Endothelial cell of umbilical vein (primary cell): ENCODE data around the gene UBE2E1.

Experiments
- EZH2 ChIP-seq: IDR thresholded peaks from 2 replicates; pipeline ENCODE4 v1.6.1; 2012; ENCODE audit warnings: borderline replicate concordance, low read depth, mild to moderate bottlenecking, moderate library complexity, low read length, inconsistent platforms; ENCODE audit not compliant: severe bottlenecking
- FOS ChIP-seq: IDR thresholded peaks from 2 replicates; pipeline ENCODE4 v1.6.1; 2011; ENCODE audit warnings: mild to moderate bottlenecking, low read length, moderate library complexity, borderline replicate concordance; ENCODE audit not compliant: insufficient read depth
- JUN ChIP-seq: IDR thresholded peaks from 2 replicates; pipeline ENCODE4 v1.6.1; 2011; ENCODE audit warnings: borderline replicate concordance, low read depth; ENCODE audit not compliant: insufficient read length, insufficient read depth
- MAX ChIP-seq: IDR thresholded peaks from 2 replicates; pipeline ENCODE4 v1.6.1; 2011; ENCODE audit not compliant: insufficient read depth, insufficient read length
- MYC ChIP-seq: IDR thresholded peaks from one replicate; pipeline ENCODE4 v1.6.1; 2011; ENCODE audit warnings: mild to moderate bottlenecking, low read depth, low read length
- POLR2A ChIP-seq: IDR thresholded peaks from 2 replicates; pipeline ENCODE4 v1.6.1; 2012; ENCODE audit warnings: low read depth, mild to moderate bottlenecking, control low read depth, low read length
- POLR2AphosphoS5 ChIP-seq: IDR thresholded peaks from 2 replicates; pipeline ENCODE4 v1.6.1; 2012; ENCODE audit warnings: low read depth, mild to moderate bottlenecking, control low read depth, low read length, moderate library complexity; ENCODE audit not compliant: insufficient read depth
- TF ChIP-seq, protein P1 (sequence below), 2 donors: IDR thresholded peaks; 1 replicate in 1 of 2; 2 replicates in 1 of 2; pipeline ENCODE4 v1.5.1; 2011; ENCODE audit warnings: low read length in 2 of 2, mild to moderate bottlenecking in 2 of 2, moderate library complexity in 2 of 2, control low read depth in 1 of 2, inconsistent platforms in 1 of 2, low read depth in 1 of 2; ENCODE audit not compliant: insufficient read depth in 1 of 2; ENCODE audit errors: extremely low read depth in 1 of 2

DNA sequence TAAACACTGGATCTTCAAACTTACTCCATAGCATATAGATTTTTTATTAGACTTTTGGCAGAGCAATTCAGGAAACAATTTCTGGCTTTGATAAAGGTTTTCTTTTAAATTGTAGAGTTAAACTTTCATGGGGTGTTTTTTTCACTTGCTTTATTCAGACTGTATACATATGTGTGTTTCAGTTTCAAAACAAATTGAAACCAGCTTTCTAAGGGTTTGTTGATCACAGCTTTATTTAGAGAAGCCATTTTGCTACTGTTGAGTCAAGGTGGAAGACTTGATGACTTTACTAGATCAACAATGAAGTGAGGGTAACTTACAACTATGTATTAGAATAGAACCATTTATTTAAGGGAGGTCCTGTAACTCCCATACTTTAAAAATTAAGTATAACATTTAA, 6.2 kb downstream of the UBE2E1 start:
- TF ChIP-seq MAX, result no peak
- no peak for TF ChIP-seq JUN
- TF ChIP-seq, protein P1, sequence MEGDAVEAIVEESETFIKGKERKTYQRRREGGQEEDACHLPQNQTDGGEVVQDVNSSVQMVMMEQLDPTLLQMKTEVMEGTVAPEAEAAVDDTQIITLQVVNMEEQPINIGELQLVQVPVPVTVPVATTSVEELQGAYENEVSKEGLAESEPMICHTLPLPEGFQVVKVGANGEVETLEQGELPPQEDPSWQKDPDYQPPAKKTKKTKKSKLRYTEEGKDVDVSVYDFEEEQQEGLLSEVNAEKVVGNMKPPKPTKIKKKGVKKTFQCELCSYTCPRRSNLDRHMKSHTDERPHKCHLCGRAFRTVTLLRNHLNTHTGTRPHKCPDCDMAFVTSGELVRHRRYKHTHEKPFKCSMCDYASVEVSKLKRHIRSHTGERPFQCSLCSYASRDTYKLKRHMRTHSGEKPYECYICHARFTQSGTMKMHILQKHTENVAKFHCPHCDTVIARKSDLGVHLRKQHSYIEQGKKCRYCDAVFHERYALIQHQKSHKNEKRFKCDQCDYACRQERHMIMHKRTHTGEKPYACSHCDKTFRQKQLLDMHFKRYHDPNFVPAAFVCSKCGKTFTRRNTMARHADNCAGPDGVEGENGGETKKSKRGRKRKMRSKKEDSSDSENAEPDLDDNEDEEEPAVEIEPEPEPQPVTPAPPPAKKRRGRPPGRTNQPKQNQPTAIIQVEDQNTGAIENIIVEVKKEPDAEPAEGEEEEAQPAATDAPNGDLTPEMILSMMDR (IDR thresholded peaks at IDR 0.05; ENCODE audit: extremely low read depth in 1 of 2, insufficient read depth in 1 of 2, low read depth in 1 of 2, low read length in 2 of 2), result no peak
- TF ChIP-seq FOS, result no peak
- no peak for TF ChIP-seq POLR2AphosphoS5
- no peak for TF ChIP-seq MYC
- no peak for TF ChIP-seq POLR2A
- no peak for TF ChIP-seq EZH2
